K562 (cell line): Measurements from ENCODE around the gene CIAO3. TPM values are rescaled to one million over a fixed set of nuclear protein-coding genes. Genes with fewer than 3 reads are reported as not detected.

Source experiments
- CHCHD3 ChIP-seq: fragments of 250-450 bp; sonication (Bioruptor Pico); IDR thresholded peaks from 2 replicates; pipeline ENCODE4 v2.1.2; 2022; ENCODE audit warnings: mild to moderate bottlenecking
- FOXM1 ChIP-seq, 2 experiments: fragments of 450-650 bp in 1 of 2; sonication (generic) in 1 of 2; formaldehyde crosslinking in 1 of 2; IDR thresholded peaks; 2 replicates each; pipeline versions ENCODE4 v1.6.1 to v1.9.0; 2017 to 2022; ENCODE audit warnings: low read depth in 2 of 2, mild to moderate bottlenecking in 2 of 2, missing genetic modification reagents in 1 of 2, moderate library complexity in 1 of 2
- KLF1 ChIP-seq: fragments of 450-650 bp; IDR thresholded peaks from 2 replicates; pipeline ENCODE4 v1.6.1; 2016; ENCODE audit warnings: missing genetic modification characterization, missing compliant biosample characterization
- MCM7 ChIP-seq, 2 experiments: fragments of 450-650 bp; IDR thresholded peaks; 2 replicates each; pipeline ENCODE4 v1.6.1; 2016 to 2018
- NR2C2 ChIP-seq, 2 experiments: fragments of 200-800 bp in 1 of 2; sonication (Bioruptor generic) in 1 of 2; sonication (generic) in 1 of 2; formaldehyde crosslinking in 1 of 2; IDR thresholded peaks; 2 replicates each; pipeline versions ENCODE4 v1.6.1 to v1.8.0; 2016 to 2022; ENCODE audit warnings: mild to moderate bottlenecking in 1 of 2, missing compliant biosample characterization in 1 of 2, missing genetic modification characterization in 1 of 2, missing genetic modification reagents in 1 of 2
- POLR2G ChIP-seq: fragments of 200-400 bp; formaldehyde crosslinking; IDR thresholded peaks from 2 replicates; pipeline ENCODE4 v1.6.1; 2017; ENCODE audit warnings: low read depth, mild to moderate bottlenecking, antibody characterized with exemption, low read length, moderate library complexity
- RBFOX2 ChIP-seq: fragments of 200-400 bp; formaldehyde crosslinking; IDR thresholded peaks from 2 replicates; pipeline ENCODE4 v1.6.1; 2017; ENCODE audit warnings: low read depth, mild to moderate bottlenecking, low read length, moderate library complexity
- RBM22 ChIP-seq: fragments of 200-400 bp; formaldehyde crosslinking; IDR thresholded peaks from 2 replicates; pipeline ENCODE4 v1.6.1; 2018; ENCODE audit warnings: low read length, low read depth; ENCODE audit not compliant: poor library complexity, severe bottlenecking
- SAFB2 ChIP-seq: fragments of 200-400 bp; formaldehyde crosslinking; IDR thresholded peaks from 2 replicates; pipeline ENCODE4 v1.6.1; 2018; ENCODE audit warnings: borderline replicate concordance, low read length, low read depth, moderate library complexity; ENCODE audit not compliant: severe bottlenecking
- polyA plus RNA-seq, 8 experiments: library from polyadenylated mRNA; depleted of rRNA in 4 of 8; stranded (reverse) in 5 of 8; unstranded in 3 of 8; fragments of >200 nt; fragmentation: Nextera tagmentation in 2 of 8; fragmentation: Illumina TruSeq in 1 of 8; extraction: Ambion mirVana in 2 of 8; extraction: Trizol in 1 of 8; gene quantifications; 2 replicates each; pipeline versions ENCODE4 v1.2.1 to v1.2.3, GENCODE V29; 2011 to 2014; ENCODE audit warnings: inconsistent platforms in 1 of 8, missing spikeins in 1 of 8
- total RNA-seq, 7 experiments: library from RNA; depleted of rRNA in 6 of 7; stranded (reverse); fragments of >200 nt in 6 of 7; fragmentation: Illumina TruSeq in 2 of 7; extraction: Trizol in 2 of 7; gene quantifications; 2 replicates each; pipeline versions ENCODE4 v1.2.1 to v1.2.3, GENCODE V29; 2011 to 2021; ENCODE audit warnings: low replicate concordance in 1 of 7
- TF ChIP-seq, protein P1 (sequence below): fragments of 450-650 bp; IDR thresholded peaks from 2 replicates; pipeline ENCODE4 v1.6.1; 2016; ENCODE audit warnings: antibody characterized with exemption
- TF ChIP-seq, protein P2 (sequence below), 3 experiments: fragments of 200-800 bp in 1 of 3; fragments of 250-450 bp in 1 of 3; fragments of 450-650 bp in 1 of 3; sonication (Bioruptor Pico) in 1 of 3; sonication (Bioruptor generic) in 1 of 3; formaldehyde crosslinking in 1 of 3; IDR thresholded peaks; 2 replicates each; pipeline versions ENCODE4 v1.6.1 to v1.8.0; 2016 to 2022; ENCODE audit warnings: mild to moderate bottlenecking in 2 of 3, missing genetic modification characterization in 2 of 3, missing compliant biosample characterization in 1 of 3, moderate library complexity in 1 of 3
- TF ChIP-seq, protein P3 (sequence below), 2 experiments: fragments of 200-800 bp in 1 of 2; sonication (Bioruptor generic) in 1 of 2; sonication (generic) in 1 of 2; formaldehyde crosslinking in 1 of 2; IDR thresholded peaks in 1 of 2; conservative IDR thresholded peaks in 1 of 2; 2 replicates each; pipeline versions ENCODE4 v1.5.0 to v1.6.1; 2016 to 2020; ENCODE audit warnings: missing compliant biosample characterization in 1 of 2, missing genetic modification characterization in 1 of 2, missing genetic modification reagents in 1 of 2
- TF ChIP-seq, protein P4 (sequence below): sonication (generic); formaldehyde crosslinking; IDR thresholded peaks from 2 replicates; pipeline ENCODE4 v1.8.1; 2023; ENCODE audit warnings: missing genetic modification reagents, mild to moderate bottlenecking, borderline replicate concordance

CIAO3 gene
- total and polyA plus RNA-seq, 9 of the 15 experiments (the other 6 are each of a cell fraction or from before 2014, with no cell fraction given): 2.2 to 35.6 (median 18.7) TPM

DNA sequence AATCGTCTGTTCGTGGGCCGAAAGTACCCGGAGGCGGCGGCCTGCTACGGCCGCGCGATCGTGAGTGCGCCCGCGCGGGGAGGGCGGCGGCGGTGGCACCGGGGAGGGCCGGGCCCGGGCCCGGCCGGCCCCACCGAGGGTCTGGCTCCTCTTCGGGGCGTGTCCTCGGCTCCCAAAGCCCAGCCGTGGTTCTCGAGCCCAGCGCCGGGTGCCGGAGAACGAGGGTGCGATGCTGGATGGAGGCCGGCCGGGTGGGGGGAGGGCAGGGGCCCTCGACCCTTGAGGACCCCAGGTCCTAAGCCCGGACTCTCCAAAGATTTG, 60.2 kb downstream of the CIAO3 start (continued):
- TF ChIP-seq RBM22: no peak
- TF ChIP-seq POLR2G: 0 out of 2 replicates have a peak, but pooled peaks have one; percentile 6
- TF ChIP-seq SAFB2: no peak
- TF ChIP-seq, protein P1, sequence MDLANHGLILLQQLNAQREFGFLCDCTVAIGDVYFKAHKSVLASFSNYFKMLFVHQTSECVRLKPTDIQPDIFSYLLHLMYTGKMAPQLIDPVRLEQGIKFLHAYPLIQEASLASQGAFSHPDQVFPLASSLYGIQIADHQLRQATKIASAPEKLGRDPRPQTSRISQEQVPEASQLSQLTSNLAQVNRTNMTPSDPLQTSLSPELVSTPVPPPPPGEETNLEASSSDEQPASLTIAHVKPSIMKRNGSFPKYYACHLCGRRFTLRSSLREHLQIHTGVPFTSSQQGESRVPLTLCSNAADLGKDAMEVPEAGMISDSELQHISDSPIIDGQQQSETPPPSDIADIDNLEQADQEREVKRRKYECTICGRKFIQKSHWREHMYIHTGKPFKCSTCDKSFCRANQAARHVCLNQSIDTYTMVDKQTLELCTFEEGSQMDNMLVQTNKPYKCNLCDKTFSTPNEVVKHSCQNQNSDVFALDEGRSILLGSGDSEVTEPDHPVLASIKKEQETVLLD: no peak
- TF ChIP-seq, protein P2, sequence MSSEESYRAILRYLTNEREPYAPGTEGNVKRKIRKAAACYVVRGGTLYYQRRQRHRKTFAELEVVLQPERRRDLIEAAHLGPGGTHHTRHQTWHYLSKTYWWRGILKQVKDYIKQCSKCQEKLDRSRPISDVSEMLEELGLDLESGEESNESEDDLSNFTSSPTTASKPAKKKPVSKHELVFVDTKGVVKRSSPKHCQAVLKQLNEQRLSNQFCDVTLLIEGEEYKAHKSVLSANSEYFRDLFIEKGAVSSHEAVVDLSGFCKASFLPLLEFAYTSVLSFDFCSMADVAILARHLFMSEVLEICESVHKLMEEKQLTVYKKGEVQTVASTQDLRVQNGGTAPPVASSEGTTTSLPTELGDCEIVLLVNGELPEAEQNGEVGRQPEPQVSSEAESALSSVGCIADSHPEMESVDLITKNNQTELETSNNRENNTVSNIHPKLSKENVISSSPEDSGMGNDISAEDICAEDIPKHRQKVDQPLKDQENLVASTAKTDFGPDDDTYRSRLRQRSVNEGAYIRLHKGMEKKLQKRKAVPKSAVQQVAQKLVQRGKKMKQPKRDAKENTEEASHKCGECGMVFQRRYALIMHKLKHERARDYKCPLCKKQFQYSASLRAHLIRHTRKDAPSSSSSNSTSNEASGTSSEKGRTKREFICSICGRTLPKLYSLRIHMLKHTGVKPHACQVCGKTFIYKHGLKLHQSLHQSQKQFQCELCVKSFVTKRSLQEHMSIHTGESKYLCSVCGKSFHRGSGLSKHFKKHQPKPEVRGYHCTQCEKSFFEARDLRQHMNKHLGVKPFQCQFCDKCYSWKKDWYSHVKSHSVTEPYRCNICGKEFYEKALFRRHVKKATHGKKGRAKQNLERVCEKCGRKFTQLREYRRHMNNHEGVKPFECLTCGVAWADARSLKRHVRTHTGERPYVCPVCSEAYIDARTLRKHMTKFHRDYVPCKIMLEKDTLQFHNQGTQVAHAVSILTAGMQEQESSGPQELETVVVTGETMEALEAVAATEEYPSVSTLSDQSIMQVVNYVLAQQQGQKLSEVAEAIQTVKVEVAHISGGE (CRISPR knock-in tag; IDR thresholded peaks at IDR 0.05): peak in 1 of 3 experiments; percentile 6; a peak in 1 of 6 replicates
- TF ChIP-seq, protein P3, sequence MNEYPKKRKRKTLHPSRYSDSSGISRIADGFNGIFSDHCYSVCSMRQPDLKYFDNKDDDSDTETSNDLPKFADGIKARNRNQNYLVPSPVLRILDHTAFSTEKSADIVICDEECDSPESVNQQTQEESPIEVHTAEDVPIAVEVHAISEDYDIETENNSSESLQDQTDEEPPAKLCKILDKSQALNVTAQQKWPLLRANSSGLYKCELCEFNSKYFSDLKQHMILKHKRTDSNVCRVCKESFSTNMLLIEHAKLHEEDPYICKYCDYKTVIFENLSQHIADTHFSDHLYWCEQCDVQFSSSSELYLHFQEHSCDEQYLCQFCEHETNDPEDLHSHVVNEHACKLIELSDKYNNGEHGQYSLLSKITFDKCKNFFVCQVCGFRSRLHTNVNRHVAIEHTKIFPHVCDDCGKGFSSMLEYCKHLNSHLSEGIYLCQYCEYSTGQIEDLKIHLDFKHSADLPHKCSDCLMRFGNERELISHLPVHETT (CRISPR knock-in tag; conservative IDR thresholded peaks at IDR 0.05 in 1 of 2, IDR thresholded peaks at IDR 0.05 in 1 of 2): 0 out of 4 replicates have a peak, but pooled peaks of 1 of the 2 experiments have one; percentile 63
- no peak for TF ChIP-seq MCM7 (IDR thresholded peaks at IDR 0.05)
- no peak for TF ChIP-seq CHCHD3 (CRISPR knock-in tag)
- TF ChIP-seq FOXM1 (IDR thresholded peaks at IDR 0.05; ENCODE audit: low read depth): no peak
- TF ChIP-seq FOXM1 (CRISPR knock-in tag; IDR thresholded peaks at IDR 0.05; ENCODE audit: low read depth): no peak
- TF ChIP-seq, protein P4, sequence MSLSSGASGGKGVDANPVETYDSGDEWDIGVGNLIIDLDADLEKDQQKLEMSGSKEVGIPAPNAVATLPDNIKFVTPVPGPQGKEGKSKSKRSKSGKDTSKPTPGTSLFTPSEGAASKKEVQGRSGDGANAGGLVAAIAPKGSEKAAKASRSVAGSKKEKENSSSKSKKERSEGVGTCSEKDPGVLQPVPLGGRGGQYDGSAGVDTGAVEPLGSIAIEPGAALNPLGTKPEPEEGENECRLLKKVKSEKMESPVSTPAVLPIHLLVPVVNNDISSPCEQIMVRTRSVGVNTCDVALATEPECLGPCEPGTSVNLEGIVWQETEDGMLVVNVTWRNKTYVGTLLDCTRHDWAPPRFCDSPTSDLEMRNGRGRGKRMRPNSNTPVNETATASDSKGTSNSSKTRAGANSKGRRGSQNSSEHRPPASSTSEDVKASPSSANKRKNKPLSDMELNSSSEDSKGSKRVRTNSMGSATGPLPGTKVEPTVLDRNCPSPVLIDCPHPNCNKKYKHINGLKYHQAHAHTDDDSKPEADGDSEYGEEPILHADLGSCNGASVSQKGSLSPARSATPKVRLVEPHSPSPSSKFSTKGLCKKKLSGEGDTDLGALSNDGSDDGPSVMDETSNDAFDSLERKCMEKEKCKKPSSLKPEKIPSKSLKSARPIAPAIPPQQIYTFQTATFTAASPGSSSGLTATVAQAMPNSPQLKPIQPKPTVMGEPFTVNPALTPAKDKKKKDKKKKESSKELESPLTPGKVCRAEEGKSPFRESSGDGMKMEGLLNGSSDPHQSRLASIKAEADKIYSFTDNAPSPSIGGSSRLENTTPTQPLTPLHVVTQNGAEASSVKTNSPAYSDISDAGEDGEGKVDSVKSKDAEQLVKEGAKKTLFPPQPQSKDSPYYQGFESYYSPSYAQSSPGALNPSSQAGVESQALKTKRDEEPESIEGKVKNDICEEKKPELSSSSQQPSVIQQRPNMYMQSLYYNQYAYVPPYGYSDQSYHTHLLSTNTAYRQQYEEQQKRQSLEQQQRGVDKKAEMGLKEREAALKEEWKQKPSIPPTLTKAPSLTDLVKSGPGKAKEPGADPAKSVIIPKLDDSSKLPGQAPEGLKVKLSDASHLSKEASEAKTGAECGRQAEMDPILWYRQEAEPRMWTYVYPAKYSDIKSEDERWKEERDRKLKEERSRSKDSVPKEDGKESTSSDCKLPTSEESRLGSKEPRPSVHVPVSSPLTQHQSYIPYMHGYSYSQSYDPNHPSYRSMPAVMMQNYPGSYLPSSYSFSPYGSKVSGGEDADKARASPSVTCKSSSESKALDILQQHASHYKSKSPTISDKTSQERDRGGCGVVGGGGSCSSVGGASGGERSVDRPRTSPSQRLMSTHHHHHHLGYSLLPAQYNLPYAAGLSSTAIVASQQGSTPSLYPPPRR (CRISPR knock-in tag): no peak
- TF ChIP-seq RBFOX2: peak; percentile 33
- 0 out of 2 replicates have a peak, but pooled peaks have one; percentile 3 for TF ChIP-seq KLF1
- TF ChIP-seq NR2C2 (CRISPR knock-in tag; IDR thresholded peaks at IDR 0.05): no peak
- TF ChIP-seq NR2C2 (tag; IDR thresholded peaks at IDR 0.05): peak; percentile 9; the same call in 1 of the 2 replicates
